HTERT RPE-1 (cell line): ENCODE results near the gene PHF1.
"Not testable (repeated sequence)": the region's sequence is repeated elsewhere in the genome, so short reads cannot be mapped to it uniquely, and the experiment has no call there.

Experiments
- in situ Hi-C: fragments of 300-500 bp; cut with MboI; formaldehyde crosslinking; loops from 4 replicates; pipeline ENCODE4 v1.14.3; 2020; ENCODE audit warnings: low sequenced_read_pairs

PHF1 gene

DNA sequence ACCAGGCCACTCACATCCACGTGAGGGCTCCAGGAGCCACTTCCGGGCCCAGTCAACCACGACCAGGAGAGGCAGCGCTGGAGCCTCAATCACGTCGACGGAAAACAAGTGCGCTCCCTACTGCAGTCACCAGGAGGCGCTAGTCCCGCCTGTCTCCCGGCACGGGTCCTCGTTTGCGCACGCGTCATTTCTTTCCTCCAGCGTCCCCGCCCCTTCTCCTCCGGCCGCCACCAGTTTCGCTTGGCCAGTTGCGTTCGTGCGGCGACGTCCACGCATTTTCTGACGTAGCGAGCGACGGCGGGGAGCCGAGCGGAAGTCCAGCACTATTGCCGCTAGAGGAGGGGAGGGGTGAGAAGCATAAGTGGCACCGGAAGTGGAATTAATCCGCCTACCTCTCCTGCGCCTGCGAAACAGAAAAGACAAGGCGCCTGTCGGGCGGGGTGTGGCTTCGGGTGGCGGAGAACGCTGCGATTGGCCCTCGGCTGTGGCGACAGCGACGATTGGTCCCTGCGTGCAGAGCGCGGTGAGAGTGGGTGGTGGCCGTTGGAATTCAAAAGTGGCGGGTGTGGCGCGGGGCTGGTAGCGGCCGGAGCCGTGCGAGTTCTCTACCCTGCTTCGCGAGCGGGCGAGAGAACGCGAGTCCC lies 19.4 kb upstream of the PHF1 start, which contains the start of gene KIFC1:
Gene KIFC1 (plus strand): TSS at position 546 of the 644 bp plus-strand sequence. CDS start 163 bp downstream, outside the sequence.
- in situ Hi-C loops: no loop called here

DNA sequence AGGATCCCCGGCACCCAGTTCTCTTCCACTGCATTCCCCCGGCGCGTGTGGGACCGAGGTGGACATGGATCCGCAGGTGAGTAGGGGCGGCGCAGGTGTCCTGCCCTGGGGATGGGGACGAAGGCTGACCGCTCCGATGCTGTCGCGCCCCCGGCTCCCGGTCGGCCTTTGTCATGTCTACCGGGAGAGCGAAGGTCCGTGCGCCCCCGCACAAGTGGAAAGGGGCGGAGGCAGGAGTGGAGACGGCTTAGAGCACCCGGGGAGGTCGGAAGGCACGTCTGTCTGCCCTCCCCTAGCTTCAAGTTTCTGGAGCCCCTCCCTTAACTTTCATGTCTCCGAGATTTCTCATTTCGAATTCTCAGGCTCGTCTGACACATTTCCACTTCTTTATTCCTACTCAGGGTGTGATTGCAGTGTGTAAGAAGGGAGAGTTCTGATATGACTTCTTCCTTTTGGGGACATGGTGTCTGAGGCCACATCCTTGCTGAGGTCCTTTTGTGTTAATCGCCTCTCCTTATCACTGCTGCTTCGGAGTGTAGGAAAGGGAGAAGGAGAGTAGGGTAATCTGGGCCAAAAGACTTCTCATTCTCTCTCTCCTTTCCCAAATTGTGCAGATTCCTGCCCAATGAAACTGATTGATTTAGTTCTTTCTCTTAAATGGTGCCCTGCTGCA lies 18.8 kb upstream of the PHF1 start:
- in situ Hi-C loops: no loop called here

DNA sequence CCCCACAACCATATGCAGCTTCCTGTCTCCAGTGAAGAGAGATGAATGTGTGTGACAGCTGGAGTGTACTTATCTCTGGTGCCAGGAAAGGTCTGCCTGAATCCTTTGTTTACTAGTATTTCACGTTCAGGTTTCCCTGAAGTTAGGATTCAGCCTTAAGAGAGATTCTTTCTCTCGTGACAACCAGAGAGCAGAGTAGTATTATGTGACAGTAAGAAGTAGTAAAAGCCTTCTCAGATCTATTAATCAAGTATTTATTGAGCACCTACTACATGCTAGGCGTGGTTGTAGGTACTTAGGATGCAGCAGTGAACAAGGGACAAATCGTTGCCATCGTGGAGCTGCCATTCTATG lies 18.2 kb upstream of the PHF1 start:
- in situ Hi-C loops: no loop called here

DNA sequence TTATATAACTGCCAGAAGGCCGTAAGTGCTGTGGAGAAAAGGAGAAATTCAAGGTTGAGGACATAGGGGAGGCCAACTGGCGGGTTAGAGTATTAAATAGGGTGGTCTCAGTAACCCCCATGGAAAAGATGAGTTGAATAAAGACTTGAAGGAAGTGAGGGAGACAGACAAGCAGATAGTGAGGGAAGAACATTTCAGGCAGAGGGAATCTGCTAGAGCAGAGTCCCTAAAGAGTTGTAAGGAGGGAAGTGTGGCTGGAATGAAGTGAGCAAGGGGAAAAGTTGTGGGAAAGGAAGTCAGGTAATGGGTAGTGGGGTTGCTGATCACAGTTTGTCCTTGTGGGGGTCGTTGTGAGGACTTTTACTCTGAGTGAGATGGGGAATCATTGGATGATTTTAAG lies 17.8 kb upstream of the PHF1 start:
- in situ Hi-C loops: no loop called here

DNA sequence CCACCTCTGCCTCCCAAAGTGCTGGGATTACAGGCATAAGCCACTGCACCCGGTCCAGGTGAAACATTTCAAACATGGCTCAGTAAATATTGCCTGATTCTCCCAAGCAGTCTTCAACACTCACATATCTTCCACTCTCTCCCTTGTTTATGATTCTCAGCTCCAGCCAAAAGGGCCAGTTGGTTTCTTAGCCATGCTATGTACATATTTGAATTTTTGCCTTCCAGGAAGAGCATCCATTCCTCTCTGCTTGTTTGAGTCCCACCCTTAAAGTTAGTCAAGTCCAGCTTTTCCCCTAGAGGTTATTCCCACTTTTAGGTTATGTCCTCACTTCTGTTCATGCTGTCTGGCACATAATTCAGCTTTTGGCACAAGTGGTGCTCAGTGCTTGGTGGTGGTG lies 13.3 kb upstream of the PHF1 start:
- in situ Hi-C loops: no loop called here

DNA sequence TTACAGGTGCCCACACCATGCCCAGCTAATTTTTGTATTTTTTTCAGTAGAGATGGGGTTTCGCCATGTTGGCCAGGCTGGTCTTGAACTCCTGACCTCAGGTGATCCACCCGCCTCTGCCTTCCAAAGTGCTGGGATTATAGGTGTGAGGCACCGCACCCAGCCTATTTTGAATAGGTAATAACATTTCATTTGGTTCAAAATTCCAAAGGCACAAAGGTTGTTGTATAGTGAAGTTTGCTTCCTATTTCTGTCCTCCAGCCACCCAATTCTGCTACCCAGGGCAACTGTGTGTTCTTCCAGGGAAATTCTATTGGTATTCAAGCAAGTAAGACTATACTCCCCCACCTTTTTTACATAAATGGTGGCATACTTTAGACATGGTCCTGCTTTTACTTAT lies 12.2 kb upstream of the PHF1 start:
- in situ Hi-C loops: not testable (repeated sequence)

DNA sequence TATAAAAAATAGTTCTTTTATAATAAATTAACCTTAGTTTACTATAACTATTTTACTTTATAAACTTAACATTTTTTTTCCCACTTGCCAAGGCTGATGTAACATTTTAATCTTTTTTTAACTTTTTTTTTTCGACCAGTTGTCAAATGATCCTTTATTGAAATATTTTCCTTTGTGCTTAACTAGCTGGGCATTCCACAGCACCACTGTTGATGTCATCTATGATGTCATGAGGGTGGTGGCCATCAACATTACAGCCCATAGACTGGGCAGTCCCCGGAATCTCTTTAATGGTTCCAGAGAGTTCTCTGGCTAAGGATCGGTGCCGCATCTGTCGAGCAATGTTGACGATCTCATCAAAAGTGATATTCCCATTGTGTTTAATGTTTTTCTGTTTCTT lies 10.9 kb upstream of the PHF1 start:
- in situ Hi-C loops: not testable (repeated sequence)

DNA sequence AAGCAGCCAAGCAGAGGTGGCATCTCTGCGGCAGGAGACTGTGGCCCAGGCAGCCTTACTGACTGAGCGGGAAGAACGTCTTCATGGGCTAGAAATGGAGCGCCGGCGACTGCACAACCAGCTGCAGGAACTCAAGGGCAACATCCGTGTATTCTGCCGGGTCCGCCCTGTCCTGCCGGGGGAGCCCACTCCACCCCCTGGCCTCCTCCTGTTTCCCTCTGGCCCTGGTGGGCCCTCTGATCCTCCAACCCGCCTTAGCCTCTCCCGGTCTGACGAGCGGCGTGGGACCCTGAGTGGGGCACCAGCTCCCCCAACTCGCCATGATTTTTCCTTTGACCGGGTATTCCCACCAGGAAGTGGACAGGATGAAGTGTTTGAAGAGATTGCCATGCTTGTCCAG lies 5.9 kb upstream of the PHF1 start:
- in situ Hi-C loops: no loop called here

DNA sequence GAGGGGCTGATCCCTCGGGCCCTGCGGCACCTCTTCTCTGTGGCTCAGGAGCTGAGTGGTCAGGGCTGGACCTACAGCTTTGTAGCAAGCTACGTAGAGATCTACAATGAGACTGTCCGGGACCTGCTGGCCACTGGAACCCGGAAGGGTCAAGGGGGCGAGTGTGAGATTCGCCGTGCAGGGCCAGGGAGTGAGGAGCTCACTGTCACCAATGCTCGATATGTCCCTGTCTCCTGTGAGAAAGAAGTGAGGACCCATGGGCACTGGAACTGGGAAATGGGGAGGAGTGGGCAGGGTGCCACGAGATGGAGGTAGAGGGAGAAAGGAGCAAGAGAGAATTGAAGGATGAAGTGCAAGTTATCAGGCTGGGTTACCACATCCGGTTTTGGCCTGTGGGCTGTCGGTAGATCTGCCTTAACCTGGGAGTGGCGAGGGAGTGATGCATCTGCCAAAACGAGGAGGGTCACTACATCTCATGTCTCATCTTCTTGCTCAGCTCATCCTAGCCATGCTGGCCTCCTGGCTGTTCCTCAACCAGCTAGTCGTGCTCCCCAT lies 5.4 kb upstream of the PHF1 start:
- in situ Hi-C loops: no loop called here

DNA sequence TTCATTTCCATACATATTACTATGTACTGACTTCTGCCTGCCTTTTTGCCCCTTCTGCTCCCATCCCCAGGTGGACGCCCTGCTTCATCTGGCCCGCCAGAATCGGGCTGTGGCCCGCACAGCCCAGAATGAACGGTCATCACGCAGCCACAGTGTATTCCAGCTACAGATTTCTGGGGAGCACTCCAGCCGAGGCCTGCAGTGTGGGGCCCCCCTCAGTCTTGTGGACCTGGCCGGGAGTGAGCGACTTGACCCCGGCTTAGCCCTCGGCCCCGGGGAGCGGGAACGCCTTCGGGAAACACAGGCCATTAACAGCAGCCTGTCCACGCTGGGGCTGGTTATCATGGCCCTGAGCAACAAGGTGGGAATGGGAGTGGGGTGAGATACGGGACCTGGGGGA lies 4.7 kb upstream of the PHF1 start:
- in situ Hi-C loops: no loop called here

DNA sequence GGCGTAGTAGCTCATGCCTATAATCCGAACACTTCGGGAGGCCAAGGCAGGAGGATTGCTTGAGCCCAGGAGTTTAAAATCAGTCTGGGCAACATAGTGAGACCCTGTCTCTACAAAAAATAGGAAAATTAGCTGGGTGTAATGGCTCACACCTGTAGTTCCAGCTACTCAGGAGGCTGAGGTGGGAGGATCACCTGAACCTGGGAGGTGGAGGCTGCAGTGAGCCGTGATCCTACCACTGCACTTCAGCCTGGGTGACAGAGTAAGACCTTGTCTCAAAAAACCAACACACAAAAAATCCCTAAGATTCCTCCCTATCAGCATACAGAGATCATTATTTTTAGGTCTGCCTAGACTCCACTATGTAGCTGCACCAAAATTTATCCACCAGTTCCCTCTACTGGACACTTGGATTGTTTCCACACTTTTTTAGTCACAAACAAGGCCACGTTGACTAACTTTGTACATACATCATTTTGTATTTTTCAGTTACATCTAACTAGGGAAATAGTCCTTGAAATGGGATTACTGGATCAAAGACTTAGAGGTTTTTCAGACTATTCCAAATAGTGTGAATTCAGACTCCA lies 3.6 kb upstream of the PHF1 start:
- in situ Hi-C loops: no loop called here

DNA sequence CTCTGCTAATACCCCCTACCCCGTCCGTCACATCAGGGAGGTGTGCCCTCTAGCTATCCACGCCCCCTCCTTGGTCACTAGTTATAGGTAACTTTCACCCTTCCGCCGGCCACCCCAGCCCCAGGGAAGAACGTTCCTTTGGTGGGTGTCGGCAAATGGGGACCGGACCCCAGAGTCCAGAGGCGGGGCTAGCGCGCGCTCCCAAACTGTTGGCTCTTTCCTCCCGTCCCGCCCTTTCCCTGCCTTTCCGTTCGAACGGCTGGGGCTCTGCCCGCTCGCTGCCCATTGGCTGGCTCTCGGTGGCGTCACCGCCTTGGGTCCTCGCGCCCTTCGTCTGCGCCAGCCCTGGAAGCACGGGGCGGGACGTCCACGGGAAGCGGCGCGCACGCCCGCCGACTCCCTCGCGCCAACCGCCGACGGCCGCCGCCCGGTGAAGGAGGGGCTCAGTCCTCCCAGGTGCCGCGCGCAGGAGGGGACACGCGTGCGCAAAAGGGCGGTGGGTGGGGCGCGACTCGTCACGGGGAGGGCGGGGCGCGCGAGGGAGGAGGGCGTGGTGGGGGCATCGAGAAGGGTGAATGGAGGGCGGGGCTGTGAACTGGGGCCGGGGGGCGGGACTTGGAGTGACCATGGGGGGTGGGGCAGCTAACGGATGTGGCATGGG lies 634 bp upstream of the PHF1 start:
- in situ Hi-C loops: no loop called here

DNA sequence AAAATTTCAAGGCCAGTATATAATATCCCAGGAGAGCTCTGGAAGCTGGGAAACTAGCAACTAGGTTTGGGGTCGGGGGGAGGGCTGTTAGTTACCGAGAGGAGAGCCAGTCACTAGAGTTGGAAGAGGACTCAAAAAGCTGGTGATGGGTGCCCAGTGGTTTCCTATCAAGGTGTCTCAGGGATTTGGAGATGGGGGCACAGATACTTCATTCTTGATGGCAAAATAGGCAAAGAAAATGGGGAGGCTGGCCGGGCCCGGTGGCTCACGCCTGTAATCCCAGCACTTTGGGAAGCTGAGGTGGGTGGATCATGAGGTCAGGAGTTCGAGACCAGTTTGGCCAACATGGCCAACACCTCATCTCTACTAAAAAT lies 805 bp downstream of the PHF1 start:
- in situ Hi-C loops: no loop called here

DNA sequence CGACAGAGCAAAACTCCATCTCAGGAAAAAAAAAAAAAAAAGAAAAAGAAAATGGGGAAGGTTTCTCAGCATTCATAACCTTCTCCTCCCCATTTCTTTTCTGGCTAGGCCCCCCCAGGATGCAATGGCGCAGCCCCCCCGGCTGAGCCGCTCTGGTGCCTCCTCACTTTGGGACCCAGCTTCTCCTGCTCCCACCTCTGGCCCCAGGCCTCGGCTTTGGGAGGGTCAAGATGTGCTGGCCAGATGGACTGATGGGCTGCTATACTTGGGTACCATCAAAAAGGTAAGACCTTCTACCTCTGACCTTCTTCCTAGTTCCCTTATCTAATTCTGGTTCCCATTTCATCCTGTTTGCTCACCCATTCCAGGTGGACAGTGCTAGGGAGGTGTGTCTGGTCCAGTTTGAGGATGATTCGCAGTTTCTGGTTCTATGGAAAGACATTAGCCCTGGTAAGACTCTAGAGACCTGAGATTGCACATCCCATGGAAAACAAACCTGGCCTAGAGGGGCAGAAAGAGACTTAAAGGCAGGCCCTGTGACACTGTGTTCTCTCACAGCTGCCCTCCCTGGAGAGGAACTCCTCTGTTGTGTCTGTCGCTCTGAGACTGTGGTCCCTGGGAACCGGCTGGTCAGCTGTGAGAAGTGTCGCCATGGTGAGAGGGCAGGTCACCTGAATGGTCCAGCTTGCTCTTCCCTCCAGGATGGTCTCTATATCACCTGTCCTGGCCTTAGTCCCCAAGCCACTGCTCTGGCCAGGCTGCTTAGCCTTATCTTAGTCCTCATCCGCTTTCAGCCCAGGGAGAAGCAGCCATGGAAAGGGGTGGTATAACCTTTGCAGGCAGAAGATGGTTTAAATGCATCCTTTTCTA lies 1.6 kb downstream of the PHF1 start:
- in situ Hi-C loops: no loop called here

DNA sequence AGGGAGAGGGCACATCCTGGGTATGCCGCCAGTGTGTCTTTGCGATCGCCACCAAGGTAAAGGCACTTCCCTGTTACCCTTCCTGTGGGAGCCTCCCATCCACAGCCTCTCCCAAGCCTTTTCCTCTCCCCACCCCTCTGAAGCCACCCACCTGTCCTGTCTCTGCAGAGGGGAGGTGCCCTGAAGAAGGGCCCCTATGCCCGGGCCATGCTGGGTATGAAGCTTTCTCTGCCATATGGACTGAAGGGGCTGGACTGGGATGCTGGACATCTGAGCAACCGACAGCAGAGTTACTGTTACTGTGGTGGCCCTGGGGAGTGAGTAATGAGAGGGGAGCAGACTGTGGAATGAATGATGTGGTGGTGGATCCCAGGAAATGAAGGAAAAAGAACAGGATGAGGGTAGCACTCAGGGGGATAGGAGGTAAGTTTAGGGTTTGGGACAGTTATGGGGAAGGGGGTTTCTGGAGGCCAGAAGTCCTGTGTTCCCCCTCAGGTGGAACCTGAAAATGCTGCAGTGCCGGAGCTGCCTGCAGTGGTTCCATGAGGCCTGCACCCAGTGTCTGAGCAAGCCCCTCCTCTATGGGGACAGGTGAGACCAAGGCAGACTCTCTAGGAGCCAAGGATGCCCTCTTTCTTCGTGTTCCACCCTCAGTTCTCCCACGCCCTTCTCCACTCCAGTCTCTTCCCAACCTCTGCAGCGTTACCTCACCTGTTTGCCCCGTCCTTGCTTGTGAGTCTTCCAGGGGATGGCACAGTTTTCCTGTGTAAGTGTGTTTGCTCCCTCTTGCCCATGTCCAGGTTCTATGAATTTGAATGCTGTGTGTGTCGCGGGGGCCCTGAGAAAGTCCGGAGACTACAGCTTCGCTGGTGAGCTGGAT lies 2.7 kb downstream of the PHF1 start:
- in situ Hi-C loops: no loop called here

DNA sequence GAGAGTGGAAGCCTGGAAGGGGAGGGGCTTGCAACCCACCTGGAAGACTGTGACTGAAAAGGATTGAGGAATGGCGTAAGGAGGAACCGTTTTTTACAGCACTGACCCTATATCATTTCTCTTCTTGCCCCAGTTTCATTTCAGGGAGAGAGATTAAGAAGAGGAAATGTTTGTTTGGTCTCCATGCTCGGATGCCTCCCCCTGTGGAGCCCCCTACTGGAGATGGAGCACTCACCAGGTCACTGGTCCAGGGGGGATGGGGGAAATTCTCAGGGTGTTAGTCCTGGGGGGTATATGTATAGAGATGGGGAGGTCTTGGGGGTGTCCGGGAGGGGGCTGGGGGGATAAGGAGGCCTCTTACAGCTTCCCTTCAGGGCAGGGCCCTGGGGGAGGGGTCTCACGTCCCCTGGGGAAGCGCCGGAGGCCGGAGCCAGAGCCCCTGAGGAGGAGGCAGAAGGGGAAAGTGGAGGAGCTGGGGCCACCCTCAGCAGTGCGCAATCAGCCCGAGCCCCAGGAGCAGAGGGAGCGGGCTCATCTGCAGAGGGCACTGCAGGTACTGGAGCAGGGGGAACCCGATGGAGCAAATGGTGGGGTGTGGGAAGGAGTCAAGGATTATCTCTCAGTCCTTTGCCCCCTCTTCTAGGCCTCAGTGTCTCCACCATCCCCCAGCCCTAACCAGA lies 3.9 kb downstream of the PHF1 start:
- in situ Hi-C loops: no loop called here

DNA sequence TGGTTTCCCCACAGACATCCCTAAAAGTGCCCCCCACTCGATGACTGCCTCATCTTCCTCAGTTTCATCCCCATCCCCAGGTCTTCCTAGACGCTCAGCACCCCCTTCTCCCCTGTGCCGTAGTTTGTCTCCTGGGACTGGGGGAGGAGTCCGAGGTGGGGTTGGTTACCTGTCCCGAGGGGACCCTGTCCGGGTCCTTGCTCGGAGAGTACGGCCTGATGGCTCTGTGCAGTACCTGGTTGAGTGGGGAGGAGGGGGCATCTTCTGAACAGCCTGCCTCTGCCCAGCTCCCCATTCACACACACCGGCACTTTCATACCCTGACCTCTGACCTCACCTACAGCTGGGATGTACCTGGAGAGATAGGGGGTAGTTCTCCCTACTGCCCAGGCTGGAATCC lies 5.0 kb downstream of the PHF1 start:
- in situ Hi-C loops: no loop called here

DNA sequence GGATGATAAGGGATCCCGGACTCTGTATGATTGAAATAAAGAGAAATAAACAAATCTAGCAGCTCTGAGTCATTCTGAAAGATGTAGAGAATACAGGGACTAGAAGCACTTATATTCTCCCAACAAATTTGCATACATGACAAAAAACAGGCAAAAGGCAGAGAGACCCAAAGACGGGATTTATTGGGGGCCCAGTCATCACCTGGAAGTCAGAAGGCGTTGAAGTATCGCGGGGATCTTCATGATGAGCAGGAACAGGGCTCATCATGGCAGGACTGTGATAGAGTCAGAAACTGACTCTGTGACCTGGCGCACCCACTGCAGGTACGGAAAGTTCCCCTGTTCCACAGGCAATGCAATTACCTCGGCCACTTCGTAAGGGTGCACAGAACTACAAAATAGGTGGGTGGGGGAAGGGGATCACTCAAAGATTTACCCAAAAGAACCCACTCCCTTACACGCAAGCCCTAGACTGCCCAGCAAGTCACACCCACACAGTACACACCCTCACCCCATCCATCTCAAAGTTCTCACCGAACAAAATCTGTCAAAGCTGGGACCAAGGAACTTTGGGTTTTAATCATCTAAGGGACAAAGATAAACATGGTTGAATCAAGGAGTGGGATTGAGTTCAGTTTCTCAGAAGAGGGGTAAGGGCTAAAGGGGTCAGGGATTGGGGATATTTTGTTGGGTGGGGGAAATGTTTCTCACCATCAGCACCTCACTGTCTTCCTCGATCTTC lies 5.7 kb downstream of the PHF1 start:
- in situ Hi-C loops: no loop called here
